HS-5 (cell line): ENCODE data around the gene EXOC3L2.
"Not testable (repeated sequence)": the region's sequence is repeated elsewhere in the genome, so short reads cannot be mapped to it uniquely, and the experiment has no call there.

Experiments
- DNase-seq: peaks from one replicate; pipeline ENCODE4 v3.0.0-alpha.2; 2012; ENCODE audit warnings: low read depth

Gene EXOC3L2

DNA sequence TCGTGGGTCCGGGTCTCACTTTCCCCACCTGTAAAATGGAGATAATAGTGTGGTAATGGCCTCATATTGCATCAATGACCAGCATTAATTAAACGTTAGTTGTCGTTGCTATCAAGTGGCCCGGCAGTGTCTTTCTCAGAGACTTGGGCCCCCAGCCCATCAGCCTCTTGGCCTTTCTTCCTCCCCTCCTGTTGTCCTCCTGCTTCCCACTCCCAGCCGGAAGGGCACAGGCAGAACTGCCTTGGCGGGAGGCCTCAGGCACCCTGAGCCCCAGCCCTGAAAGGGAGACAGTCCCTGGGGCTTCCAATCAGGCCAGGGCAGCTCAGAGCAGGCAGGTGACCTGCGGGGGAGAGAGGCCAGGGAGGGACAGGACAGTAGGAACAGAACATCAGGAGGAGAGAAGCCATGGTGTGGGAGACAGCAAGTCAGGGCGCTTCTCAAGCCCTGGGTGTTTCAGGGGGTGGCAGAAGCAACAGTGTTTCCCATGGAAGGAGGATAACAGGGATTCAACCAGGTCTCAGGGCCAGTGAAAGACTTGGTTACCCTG is 10.5 kb upstream of the EXOC3L2 start:
- DNase-seq, result no peak

DNA sequence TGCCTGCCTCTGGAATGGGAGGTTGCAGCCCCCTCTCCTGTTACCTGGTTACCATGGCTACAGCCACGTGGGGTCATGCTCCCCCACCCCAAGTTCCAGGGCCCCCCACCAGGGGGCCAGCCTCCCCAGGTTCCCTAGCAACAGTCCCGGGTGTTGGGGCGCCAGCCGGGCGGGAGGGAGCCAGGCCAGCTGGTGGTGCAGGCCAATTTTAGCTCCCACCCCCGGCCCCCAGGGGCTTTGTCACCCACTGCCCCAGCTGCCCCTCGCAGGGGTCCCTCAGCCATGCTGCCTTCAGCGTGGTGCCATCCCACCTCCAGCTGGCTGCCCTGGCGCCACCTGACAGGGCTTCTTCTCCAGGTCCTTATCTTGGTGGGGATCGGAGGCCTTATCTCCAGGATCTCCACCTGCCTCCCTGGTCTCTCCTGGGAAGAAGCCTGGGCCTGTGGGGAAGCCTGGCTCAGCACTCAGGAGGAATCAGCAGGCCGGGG is 8.9 kb upstream of the EXOC3L2 start:
- no peak for DNase-seq

- DNase-seq, result no peak
Measured at GRCh38 chr19:45253396-45254027, 8.3 kb upstream of the EXOC3L2 start.

DNA sequence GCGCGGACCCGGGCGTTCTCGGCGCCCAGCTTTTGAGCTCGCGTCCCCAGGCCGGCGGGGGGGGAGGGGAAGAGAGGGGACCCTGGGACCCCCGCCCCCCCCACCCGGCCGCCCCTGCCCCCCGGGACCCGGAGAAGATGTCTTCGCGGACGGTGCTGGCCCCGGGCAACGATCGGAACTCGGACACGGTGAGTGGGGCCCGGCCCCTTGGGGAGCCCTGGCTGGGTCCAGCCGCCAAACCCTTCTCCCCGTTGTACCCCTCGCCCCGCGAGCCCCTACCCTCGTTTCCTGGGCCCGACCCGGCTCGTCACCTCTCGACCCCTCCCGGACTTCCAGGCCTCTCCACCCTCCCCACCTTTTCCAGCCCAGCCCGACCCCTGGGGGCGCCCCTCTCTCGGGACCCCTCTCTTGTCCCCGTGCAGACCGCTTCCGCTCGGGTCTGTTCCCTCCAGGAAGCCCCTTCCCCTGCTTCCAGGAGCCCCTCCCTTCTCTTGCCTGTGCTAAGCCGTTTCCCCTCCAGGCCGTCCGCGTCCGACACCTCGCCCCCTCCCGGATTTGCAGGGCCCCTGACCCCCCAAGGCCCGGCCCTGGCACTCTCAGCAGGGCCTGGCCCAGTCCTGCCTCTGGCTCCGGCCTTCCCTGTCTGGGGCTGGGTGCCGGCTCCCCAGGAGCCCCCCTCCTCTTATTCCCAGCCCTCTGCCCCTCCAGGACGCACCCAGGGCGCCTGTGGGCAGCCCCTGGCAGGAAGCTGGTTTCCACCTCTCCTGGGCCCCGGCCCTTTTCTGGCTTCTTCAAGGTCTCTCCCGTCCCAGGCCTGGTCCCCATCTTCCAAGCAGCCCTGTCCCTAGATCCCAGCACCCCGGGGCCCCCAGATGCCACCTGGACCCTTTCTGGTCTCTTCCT is 6.5 kb upstream of the EXOC3L2 start:
- no peak for DNase-seq

- no peak for DNase-seq
Measured at GRCh38 chr19:45250832-45251451, 5.7 kb upstream of the EXOC3L2 start, which contains the start of gene MARK4. TSS of gene MARK4 (plus strand) at chr19:45251271. CDS start at chr19:45251589, 318 bp downstream.

DNA sequence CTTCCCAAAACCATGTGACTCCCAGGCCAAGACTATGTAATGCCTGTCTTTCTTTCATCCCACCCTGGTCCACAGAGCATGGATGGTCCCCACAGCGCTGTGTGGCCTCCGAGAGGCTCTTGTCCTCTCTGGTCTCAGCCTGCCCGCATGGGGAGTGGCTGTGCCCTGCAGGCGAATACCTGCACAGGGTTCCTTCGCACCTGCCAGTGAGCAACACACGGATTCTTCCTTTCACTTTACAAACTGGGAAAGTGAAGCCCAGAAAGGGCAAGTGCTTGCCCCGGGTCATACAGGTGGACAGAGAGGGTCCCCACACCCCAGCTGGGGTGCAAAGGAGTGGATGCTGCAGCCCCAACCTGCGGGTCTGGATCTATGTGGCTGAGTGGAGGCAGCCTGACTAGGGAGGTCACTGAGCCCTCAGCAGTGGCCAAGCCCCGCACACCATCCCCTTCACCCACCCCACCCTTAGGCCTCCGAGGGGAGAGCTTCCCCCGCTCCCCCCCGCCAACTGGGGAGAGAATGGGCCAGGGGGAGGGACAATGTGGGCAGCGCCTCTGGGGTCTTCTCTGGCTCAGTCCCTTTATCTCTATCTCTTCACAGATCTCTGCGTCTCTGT is 5.1 kb upstream of the EXOC3L2 start:
- DNase-seq, result no peak

DNA sequence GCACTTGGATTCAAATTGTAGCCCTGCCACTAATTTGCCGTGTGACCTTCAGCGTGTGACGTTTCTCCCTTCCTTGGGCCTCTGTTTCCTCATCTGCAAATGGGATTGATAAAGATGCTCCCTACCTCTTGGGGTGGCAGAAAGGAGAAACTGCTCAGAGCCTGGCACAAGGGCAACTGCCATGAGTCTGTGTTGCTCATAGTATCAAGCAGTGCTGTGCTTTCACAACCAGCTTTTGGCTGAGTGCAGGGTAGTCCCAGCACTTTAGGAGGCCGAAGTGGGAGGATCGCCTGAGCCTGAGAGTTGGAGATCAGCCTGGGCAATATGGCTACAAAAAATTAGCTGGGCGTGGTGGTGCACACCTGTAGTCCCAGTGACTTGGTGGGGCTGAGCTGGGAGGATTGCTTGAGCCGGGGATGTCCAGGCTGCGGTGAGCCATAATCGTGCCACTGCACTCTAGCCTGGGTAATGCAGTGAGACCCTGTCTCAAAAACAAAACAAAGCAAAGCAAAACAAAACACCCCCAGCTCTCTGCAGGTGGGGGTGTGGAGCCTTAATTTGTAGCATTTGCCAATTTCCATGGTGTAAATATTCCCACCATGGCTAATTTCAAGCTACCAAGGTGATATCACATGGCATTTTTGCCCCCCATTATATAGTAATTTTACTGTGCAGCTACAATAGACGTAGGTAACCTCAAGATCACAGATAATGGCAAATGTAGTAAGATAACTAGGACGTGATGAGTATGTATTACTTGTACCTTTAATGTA is 4.2 kb upstream of the EXOC3L2 start:
- DNase-seq, result no peak

DNA sequence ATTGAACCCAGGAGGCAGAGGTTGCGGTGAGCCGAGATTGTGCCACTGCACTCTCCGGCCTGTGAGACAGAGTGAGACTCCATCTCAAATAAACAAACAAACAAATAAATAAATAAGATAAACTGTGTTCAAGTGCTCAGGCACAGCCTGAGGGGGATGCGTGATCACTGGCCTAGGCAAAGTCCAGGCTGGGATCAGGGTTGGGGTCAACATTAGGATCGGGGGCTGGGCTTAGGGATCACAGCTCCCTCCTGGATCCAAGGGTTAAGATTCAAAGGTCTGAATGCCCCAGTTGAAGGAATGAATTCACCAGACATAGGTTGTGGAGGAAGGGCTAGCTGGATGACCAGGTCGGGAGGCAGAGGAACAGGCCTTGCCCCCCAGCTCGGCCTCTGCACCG is 1.9 kb upstream of the EXOC3L2 start:
- DNase-seq, result no peak

DNA sequence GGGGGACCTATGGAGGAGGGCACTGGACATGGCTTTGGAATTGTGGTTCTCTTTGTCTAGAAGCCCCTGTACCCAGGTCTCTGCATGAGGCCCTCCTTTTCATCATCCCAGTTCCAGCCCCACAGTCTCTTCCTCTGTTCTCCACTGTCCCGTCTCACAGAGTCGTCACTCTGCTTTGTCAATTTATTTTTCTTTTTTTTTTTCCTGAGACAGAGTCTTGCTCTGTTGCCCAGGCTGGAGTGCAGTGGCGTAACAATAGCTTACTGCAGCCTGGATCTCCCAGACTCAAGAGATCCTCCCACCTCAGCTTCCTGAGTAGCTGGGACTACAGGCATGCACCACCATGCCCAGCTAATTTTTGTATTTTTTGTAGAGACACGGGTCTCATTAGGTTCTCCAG is 619 bp upstream of the EXOC3L2 start:
- DNase-seq, result no peak

- DNase-seq, result no peak
Measured at GRCh38 chr19:45244133-45244794, 943 bp downstream of the EXOC3L2 start.

GRCh38 chr19:45243144-45243732 is 2.0 kb downstream of the EXOC3L2 start:
- no peak for DNase-seq

GRCh38 chr19:45238556-45238955 is 6.7 kb downstream of the EXOC3L2 start:
- DNase-seq, result no peak

DNA sequence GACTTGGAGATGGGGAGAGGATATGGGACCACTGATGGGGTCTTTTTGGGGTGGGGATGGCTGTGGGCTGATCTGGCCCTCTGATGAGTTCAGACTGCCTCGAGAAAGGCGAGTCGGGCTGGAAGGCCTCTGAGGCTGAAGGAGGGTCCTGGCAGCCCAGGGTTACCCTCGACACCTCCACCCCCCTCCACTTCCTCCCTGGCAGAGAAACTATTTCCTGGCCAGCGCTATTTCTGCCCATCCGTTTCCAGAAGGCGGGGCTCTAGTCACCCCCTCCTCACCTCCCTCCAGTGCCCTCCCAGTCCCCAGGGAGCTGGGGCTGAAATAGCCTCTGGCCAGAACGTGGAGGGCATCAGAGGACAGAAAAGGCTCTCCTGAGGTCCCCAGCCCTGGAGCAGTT is 9.7 kb downstream of the EXOC3L2 start:
- no peak for DNase-seq

DNA sequence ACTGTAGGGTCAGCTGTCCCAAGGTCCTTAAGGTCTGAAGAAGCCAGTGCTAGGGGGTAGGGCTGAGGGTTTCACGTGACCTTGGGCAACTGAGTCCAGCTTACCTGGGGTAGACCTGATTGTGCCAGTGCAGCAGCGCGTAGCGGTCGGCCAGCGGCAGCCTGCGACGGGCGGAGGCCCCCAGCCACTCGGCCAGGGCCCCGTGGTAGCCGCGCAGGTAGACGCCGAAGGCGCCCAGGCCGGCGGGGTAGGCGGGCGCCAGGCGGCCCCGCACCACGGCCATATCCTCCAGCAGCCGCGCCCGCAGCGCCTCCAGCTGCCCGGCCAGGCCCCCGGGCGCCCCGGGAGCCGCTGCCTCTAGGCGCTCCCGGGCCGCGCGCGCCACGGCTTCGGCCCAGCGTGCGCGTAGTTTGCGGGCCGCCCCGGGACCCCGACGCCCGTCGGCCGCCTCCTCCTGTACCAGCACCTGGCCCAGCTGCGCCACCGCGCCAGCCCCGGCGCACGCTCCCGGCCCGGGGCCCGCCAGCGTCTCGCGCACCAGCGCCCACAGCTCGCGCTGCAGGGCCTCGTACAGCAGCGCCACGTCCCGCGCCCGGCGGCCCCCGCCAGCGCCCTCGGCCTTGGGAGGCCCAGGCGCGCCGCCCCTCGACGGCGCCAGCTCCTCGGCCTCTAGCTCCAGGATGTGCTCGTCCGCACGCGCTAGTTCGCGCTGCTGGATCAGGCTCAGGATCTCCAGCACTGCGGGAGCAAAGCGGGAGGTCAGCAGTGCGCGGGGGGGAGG is 10.9 kb downstream of the EXOC3L2 start:
- DNase-seq, result no peak

DNA sequence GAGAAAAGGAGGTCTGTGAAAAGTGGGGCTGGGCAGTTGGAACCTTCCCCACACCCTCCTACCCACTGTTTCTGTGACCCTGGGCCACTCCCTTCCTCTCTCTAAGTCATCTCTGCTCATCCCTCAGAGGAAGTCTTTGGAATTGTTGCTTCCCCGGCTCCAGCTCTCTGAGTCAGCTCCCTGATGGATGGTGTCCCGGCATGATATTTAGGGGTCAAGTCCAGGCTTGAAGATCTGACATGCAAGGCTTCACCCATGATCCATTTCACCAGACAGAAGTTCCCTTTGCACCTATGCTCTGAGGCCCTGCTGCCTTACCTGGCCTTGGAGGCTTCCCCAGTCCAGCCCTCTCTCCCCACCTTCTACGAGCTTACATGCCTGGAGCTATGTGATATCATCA is 13.3 kb downstream of the EXOC3L2 start:
- DNase-seq, result no peak

- DNase-seq, result not testable (repeated sequence)
Measured at GRCh38 chr19:45229056-45229455, 16.2 kb downstream of the EXOC3L2 start.

DNA sequence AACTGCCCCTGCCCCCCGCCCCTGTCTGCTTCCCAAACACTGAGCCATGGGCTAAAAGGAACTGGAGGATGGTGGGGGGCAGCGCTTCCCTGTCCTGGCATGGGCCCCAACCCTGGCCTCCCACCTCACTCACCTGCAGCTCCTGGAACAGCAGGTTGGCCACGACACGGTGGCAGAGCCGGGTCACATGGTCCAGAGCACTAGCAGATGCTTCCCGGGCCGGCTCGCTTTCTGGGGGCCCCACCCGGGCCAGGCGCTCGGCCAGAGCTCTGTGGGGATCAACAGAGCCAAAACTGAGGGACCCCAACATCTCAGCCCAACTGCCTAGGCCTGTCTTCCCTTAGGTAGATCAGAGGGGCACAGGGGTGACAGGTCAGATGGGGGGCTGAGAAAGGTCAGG is 20.6 kb downstream of the EXOC3L2 start:
- no peak for DNase-seq

GRCh38 chr19:45223879-45224278 is 21.3 kb downstream of the EXOC3L2 start:
- DNase-seq, result no peak

DNA sequence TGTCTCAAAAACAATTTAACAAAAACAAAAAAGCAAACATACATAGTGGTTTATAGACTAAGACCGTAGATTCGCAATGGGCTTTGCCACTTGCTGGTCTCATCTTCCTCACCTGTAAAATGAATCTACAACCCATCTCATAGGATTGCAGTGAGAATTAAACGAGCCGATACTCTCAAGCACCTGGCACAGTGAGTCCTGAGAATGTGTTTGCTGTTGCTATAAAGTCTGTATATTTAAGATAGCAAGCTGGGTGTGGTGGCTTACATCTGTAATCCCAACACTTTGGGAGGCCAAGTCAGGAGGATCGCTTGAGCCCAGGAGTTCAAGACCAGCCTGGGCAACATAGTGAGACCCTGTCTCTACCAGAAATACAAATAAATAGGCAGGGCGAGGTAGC is 22.5 kb downstream of the EXOC3L2 start:
- no peak for DNase-seq
